Measurements from ENCODE around the gene TNFRSF1B. TPM values are rescaled to one million over a fixed set of nuclear protein-coding genes. Genes with fewer than 3 reads are reported as not detected.

The TNFRSF1B gene
- total RNA-seq, 6 experiments from 2014 or later = 0.14 to 0.66 (median 0.33) TPM

DNA sequence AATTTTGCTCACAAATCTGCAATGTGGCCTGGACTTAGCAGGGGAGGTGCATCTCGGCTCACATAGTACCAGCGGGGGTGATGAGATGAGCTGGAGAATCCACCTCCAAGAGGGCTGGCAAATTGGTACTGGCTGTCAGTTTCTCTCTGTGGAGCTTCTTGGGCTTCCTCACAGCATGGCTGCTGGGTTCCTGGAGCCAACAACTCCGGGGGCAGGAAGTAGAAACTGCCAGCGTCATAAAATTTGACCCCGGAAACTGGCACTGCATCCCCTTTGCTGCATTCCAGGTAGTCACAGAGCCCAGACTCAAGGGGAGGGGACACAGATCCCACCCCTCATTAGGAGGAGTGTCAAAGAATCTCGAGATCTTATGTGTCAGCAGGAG lies 17.0 kb upstream of the TNFRSF1B start:
- TF ChIP-seq, protein P1, sequence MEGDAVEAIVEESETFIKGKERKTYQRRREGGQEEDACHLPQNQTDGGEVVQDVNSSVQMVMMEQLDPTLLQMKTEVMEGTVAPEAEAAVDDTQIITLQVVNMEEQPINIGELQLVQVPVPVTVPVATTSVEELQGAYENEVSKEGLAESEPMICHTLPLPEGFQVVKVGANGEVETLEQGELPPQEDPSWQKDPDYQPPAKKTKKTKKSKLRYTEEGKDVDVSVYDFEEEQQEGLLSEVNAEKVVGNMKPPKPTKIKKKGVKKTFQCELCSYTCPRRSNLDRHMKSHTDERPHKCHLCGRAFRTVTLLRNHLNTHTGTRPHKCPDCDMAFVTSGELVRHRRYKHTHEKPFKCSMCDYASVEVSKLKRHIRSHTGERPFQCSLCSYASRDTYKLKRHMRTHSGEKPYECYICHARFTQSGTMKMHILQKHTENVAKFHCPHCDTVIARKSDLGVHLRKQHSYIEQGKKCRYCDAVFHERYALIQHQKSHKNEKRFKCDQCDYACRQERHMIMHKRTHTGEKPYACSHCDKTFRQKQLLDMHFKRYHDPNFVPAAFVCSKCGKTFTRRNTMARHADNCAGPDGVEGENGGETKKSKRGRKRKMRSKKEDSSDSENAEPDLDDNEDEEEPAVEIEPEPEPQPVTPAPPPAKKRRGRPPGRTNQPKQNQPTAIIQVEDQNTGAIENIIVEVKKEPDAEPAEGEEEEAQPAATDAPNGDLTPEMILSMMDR (IDR thresholded peaks at IDR 0.05) = no peak
- Mint-ChIP-seq H3K4me3 (no peak overlapping the region), H3K4me1 (ENCODE audit: low read depth) (peaks cover 30% of the 10 kb centered on the region), H3K27me3 (ENCODE audit: insufficient read depth) (no peaks in the 10 kb centered on the region; the same call in 1 of the 2 replicates), H3K9me3 (peaks cover 4% of the 10 kb centered on the region; the same call in 1 of the 2 replicates), H3K36me3 (ENCODE audit: low read depth) (peaks cover 8% of the 10 kb centered on the region), H3K27ac (no peak overlapping the region)
- no peak for DNase-seq

- no peak for DNase-seq
- no peaks in the 10 kb centered on the region; the same call in 1 of the 2 replicates for H3K27me3 Mint-ChIP-seq (ENCODE audit: insufficient read depth)
- TF ChIP-seq, protein P1 (IDR thresholded peaks at IDR 0.05) = no peak
- H3K27ac Mint-ChIP-seq = no peak overlapping the region
- peaks cover 4% of the 10 kb centered on the region; the same call in 1 of the 2 replicates for H3K9me3 Mint-ChIP-seq
- peaks cover 30% of the 10 kb centered on the region for H3K4me1 Mint-ChIP-seq (ENCODE audit: low read depth)
- peaks cover 8% of the 10 kb centered on the region for H3K36me3 Mint-ChIP-seq (ENCODE audit: low read depth)
- no peak overlapping the region for H3K4me3 Mint-ChIP-seq
These were observed 16.2 kb upstream of the TNFRSF1B start for GRCh38 chr1:12150456-12151200.

GRCh38 chr1:12151465-12151864 lies 15.3 kb upstream of the TNFRSF1B start:
- Mint-ChIP-seq H3K4me1 (ENCODE audit: low read depth) (peaks cover 30% of the 10 kb centered on the region), H3K27me3 (ENCODE audit: insufficient read depth) (no peaks in the 10 kb centered on the region), H3K9me3 (peaks cover 4% of the 10 kb centered on the region; the same call in 1 of the 2 replicates), H3K27ac (no peak overlapping the region), H3K36me3 (ENCODE audit: low read depth) (peaks cover 8% of the 10 kb centered on the region), H3K4me3 (no peak overlapping the region)
- TF ChIP-seq, protein P1 (IDR thresholded peaks at IDR 0.05) = no peak
- DNase-seq = no peak

GRCh38 chr1:12152113-12152891 lies 14.5 kb upstream of the TNFRSF1B start:
- peaks cover 8% of the 10 kb centered on the region for H3K36me3 Mint-ChIP-seq (ENCODE audit: low read depth)

GRCh38 chr1:12153181-12153785 lies 13.5 kb upstream of the TNFRSF1B start:
- Mint-ChIP-seq H3K36me3 (ENCODE audit: low read depth) (peaks cover 8% of the 10 kb centered on the region), H3K27me3 (ENCODE audit: insufficient read depth) (no peaks in the 10 kb centered on the region), H3K9me3 (peaks cover 4% of the 10 kb centered on the region; the same call in 1 of the 2 replicates), H3K4me3 (peak overlapping the region; percentile 49), H3K4me1 (ENCODE audit: low read depth) (peaks cover 30% of the 10 kb centered on the region), H3K27ac (peak overlapping the region; percentile 95)
- TF ChIP-seq, protein P1 (IDR thresholded peaks at IDR 0.05) = no peak; the same call in 1 of the 2 replicates
- peak; percentile 89 for DNase-seq

More at GRCh38 chr1:12152113-12152891, 14.5 kb upstream of the TNFRSF1B start:
- no peak overlapping the region for H3K4me3 Mint-ChIP-seq
- TF ChIP-seq, protein P1 (IDR thresholded peaks at IDR 0.05) = no peak
- peaks cover 4% of the 10 kb centered on the region; the same call in 1 of the 2 replicates for H3K9me3 Mint-ChIP-seq
- peak overlapping the region; percentile 95; the same call in 1 of the 2 replicates for H3K27ac Mint-ChIP-seq
- H3K4me1 Mint-ChIP-seq (ENCODE audit: low read depth) = peaks cover 24% of the 10 kb centered on the region
- no peak for DNase-seq
- H3K27me3 Mint-ChIP-seq (ENCODE audit: insufficient read depth) = no peaks in the 10 kb centered on the region

Data from HFFc6 (cell line).